Testis (tissue), 2 donors: Measurements from ENCODE around the gene NTMT2.

ENCODE experiments used
- POLR2A ChIP-seq: fragments of 450-650 bp; IDR thresholded peaks from one replicate; pipeline ENCODE4 v1.6.1; 2017; ENCODE audit warnings: antibody characterized with exemption, mild to moderate bottlenecking, moderate library complexity
- TF ChIP-seq, protein P1 (sequence below), 3 experiments: fragments of 450-650 bp in 2 of 3; fragments of 200-600 bp in 1 of 3; sonication (generic) in 1 of 3; IDR thresholded peaks; one replicate each; pipeline ENCODE4 v1.5.1; 2016 to 2019; ENCODE audit warnings: antibody characterized with exemption in 3 of 3, mild to moderate bottlenecking in 2 of 3, moderate library complexity in 1 of 3

DNA sequence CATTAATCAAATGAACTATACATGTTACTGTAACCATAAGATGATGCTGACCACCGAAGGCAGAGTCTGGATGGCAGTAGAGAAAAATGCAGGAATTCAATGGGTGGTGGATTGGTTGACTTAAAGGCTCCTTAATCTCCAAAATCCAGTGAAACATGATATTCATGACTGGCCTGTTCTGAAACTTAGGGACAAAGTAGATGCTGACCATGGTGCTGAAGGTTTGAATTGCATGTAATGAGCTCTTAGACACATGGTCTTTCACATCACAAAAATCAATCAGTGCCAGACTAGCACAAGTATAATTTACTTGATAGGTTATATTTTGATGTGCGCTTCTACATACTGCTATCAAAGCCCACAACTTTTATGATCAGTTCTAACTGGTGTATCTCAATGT, 30.9 kb upstream of the NTMT2 start:
- TF ChIP-seq POLR2A, result no peak
- TF ChIP-seq, protein P1, sequence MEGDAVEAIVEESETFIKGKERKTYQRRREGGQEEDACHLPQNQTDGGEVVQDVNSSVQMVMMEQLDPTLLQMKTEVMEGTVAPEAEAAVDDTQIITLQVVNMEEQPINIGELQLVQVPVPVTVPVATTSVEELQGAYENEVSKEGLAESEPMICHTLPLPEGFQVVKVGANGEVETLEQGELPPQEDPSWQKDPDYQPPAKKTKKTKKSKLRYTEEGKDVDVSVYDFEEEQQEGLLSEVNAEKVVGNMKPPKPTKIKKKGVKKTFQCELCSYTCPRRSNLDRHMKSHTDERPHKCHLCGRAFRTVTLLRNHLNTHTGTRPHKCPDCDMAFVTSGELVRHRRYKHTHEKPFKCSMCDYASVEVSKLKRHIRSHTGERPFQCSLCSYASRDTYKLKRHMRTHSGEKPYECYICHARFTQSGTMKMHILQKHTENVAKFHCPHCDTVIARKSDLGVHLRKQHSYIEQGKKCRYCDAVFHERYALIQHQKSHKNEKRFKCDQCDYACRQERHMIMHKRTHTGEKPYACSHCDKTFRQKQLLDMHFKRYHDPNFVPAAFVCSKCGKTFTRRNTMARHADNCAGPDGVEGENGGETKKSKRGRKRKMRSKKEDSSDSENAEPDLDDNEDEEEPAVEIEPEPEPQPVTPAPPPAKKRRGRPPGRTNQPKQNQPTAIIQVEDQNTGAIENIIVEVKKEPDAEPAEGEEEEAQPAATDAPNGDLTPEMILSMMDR (IDR thresholded peaks at IDR 0.05), result no peak
